ENCODE measurements around the gene PIN1.

GRCh38 chr19:9856609-9857008, 21.5 kb downstream of the PIN1 start:
- TF ChIP-seq YY1 (IDR thresholded peaks at IDR 0.05; ENCODE audit: low read depth) (no peak), CEBPB (IDR thresholded peaks at IDR 0.05) (no peak), EP300 (IDR thresholded peaks at IDR 0.05; ENCODE audit: borderline replicate concordance) (no peak), TCF12 (IDR thresholded peaks at IDR 0.05; ENCODE audit: low read depth) (no peak), FOXM1 (IDR thresholded peaks at IDR 0.05; ENCODE audit: borderline replicate concordance, low read depth) (no peak), EGR1 (IDR thresholded peaks at IDR 0.05) (no peak), CREB1 (IDR thresholded peaks at IDR 0.05; ENCODE audit: low read depth) (no peak), RAD21 (IDR thresholded peaks at IDR 0.05; ENCODE audit: low read depth) (no peak), TEAD4 (IDR thresholded peaks at IDR 0.05) (no peak), TAF1 (IDR thresholded peaks at IDR 0.05; ENCODE audit: low read depth) (no peak), REST (IDR thresholded peaks at IDR 0.05; ENCODE audit: low read depth) (no peak), NFIC (IDR thresholded peaks at IDR 0.05) (no peak)

Data from Ishikawa (cell line).